Stimulated activated CD4-positive, alpha-beta T cell treated with anti-CD3 and anti-CD28 coated beads, Interleukin-4, amount 100 ng/mL, for 4 hours (primary cell): Measurements from ENCODE around the gene HSPB2.
"Not testable (repeated sequence)": the region's sequence is repeated elsewhere in the genome, so short reads cannot be mapped to it uniquely, and the experiment has no call there.

Experiments
- DNase-seq, 2 experiments: peaks; one replicate each; pipeline ENCODE4 v3.0.0-alpha.2; 2020

HSPB2 gene

GRCh38 chr11:111912535-111912934, at the start of gene HSPB2:
Gene HSPB2 (plus strand): TSS chr11:111912734. CDS start chr11:111912830, 96 bp downstream.
- no peak for DNase-seq

GRCh38 chr11:111870113-111870512, 42.4 kb upstream of the HSPB2 start:
- no peak for DNase-seq

- DNase-seq = no peak
Observed at GRCh38 chr11:111870522-111870885, 42.0 kb upstream of the HSPB2 start.

GRCh38 chr11:111870886-111871692, 41.4 kb upstream of the HSPB2 start, which contains the start of gene ALG9:
Gene ALG9 (minus strand): TSS chr11:111871581. CDS start chr11:111871482, 99 bp downstream.
- DNase-seq = peak; percentile 82 to 92

- no peak for DNase-seq
Observed at GRCh38 chr11:111871693-111872161, 40.8 kb upstream of the HSPB2 start.

GRCh38 chr11:111878385-111878848, 34.1 kb upstream of the HSPB2 start:
- DNase-seq = no peak

GRCh38 chr11:111878849-111879636, 33.5 kb upstream of the HSPB2 start, which contains the start of the genes CFAP68 and FDXACB1:
Gene CFAP68 (plus strand): TSS chr11:111879541. CDS start chr11:111879561, 20 bp downstream.
Gene FDXACB1 (minus strand): TSS chr11:111879165. CDS start chr11:111879132, 33 bp downstream.
- DNase-seq = peak; percentile 84 to 94

- no peak for DNase-seq
Observed at GRCh38 chr11:111879637-111879960, 32.9 kb upstream of the HSPB2 start.

GRCh38 chr11:111882202-111882601, 30.3 kb upstream of the HSPB2 start:
- DNase-seq = no peak

- DNase-seq = not testable (repeated sequence)
Observed at GRCh38 chr11:111885053-111885452, 27.5 kb upstream of the HSPB2 start.

GRCh38 chr11:111886032-111886431, 26.5 kb upstream of the HSPB2 start:
- no peak for DNase-seq

GRCh38 chr11:111886844-111887243, 25.7 kb upstream of the HSPB2 start:
- no peak for DNase-seq

GRCh38 chr11:111905411-111905810, 7.1 kb upstream of the HSPB2 start:
- no peak for DNase-seq

GRCh38 chr11:111906680-111907079, 5.9 kb upstream of the HSPB2 start:
- no peak for DNase-seq

- no peak for DNase-seq
Observed at GRCh38 chr11:111908639-111909305, 3.8 kb upstream of the HSPB2 start.

- no peak for DNase-seq
Observed at GRCh38 chr11:111909378-111909777, 3.2 kb upstream of the HSPB2 start.

- no peak for DNase-seq
Observed at GRCh38 chr11:111910676-111911562, 1.6 kb upstream of the HSPB2 start.

GRCh38 chr11:111911563-111912401, 752 bp upstream of the HSPB2 start, which contains the start of gene CRYAB:
Gene CRYAB (minus strand): TSS chr11:111911770. CDS start chr11:111911724, 46 bp downstream.
- DNase-seq = no peak

- DNase-seq = no peak
Observed at GRCh38 chr11:111913031-111913861, 712 bp downstream of the HSPB2 start.

- no peak for DNase-seq
Observed at GRCh38 chr11:111913997-111914396, 1.5 kb downstream of the HSPB2 start.
